Mucosa of rectum (tissue), 2 donors: ENCODE results near the gene CHMP1B.

ENCODE experiments used
- H3K27ac ChIP-seq, 2 donors: one replicate each; pipeline ENCODE4 v1.7.0; 2013; ENCODE audit warnings: inconsistent platforms in 2 of 2, low read depth in 2 of 2, low read length in 2 of 2
- H3K27me3 ChIP-seq, 2 donors: one replicate each; pipeline ENCODE4 v1.7.0; 2013; ENCODE audit warnings: low read length in 2 of 2; ENCODE audit not compliant: control insufficient read depth in 2 of 2, insufficient read depth in 2 of 2
- H3K36me3 ChIP-seq, 2 donors: one replicate each; pipeline ENCODE4 v1.7.0; 2013; ENCODE audit warnings: low read length in 2 of 2; ENCODE audit not compliant: control insufficient read depth in 2 of 2, insufficient read depth in 2 of 2
- H3K4me1 ChIP-seq, 2 donors: one replicate each; pipeline ENCODE4 v1.7.0; 2013; ENCODE audit warnings: low read length in 2 of 2, mild to moderate bottlenecking in 1 of 2; ENCODE audit not compliant: control insufficient read depth in 2 of 2, insufficient read depth in 2 of 2
- H3K4me3 ChIP-seq, 2 donors: one replicate each; pipeline ENCODE4 v1.7.0; 2013; ENCODE audit warnings: low read length in 2 of 2
- H3K9ac ChIP-seq, 2 donors: one replicate each; pipeline ENCODE4 v1.7.0; 2013; ENCODE audit warnings: low read length in 2 of 2, low read depth in 1 of 2, mild to moderate bottlenecking in 1 of 2
- H3K9me3 ChIP-seq, 2 donors: one replicate each; pipeline ENCODE4 v1.7.0; 2013; ENCODE audit warnings: low read length in 2 of 2; ENCODE audit not compliant: control insufficient read depth in 2 of 2
- donor health status: healthy.
- donor health status: Normal muscosa, but diverticular disease.

CHMP1B gene

GRCh38 chr18:11882636-11883035, 31.4 kb downstream of the CHMP1B start:
- Histone ChIP-seq H3K36me3 (peaks cover 25 to 27% of the 10 kb centered on the region in 2 donors), H3K27ac (peak overlapping the region in 1 of 2 donors; percentile 9)

GRCh38 chr18:11883153-11883552, 31.9 kb downstream of the CHMP1B start:
- no peak overlapping the region for H3K9ac ChIP-seq
- H3K27me3 ChIP-seq = no peaks in the 10 kb centered on the region
- H3K27ac ChIP-seq = peak overlapping the region in 1 of 2 donors; percentile 9
- H3K4me3 ChIP-seq = no peak overlapping the region
- peaks cover 25 to 29% of the 10 kb centered on the region in 2 donors for H3K36me3 ChIP-seq
- no peaks in the 10 kb centered on the region for H3K9me3 ChIP-seq
- peaks cover 22 to 33% of the 10 kb centered on the region in 2 donors for H3K4me1 ChIP-seq

More at GRCh38 chr18:11882636-11883035, 31.4 kb downstream of the CHMP1B start:
- no peak overlapping the region for H3K9ac ChIP-seq
- H3K4me3 ChIP-seq = no peak overlapping the region
- no peaks in the 10 kb centered on the region for H3K9me3 ChIP-seq
- no peaks in the 10 kb centered on the region for H3K27me3 ChIP-seq
- H3K4me1 ChIP-seq = peaks cover 18 to 28% of the 10 kb centered on the region in 2 donors

- no peaks in the 10 kb centered on the region for H3K27me3 ChIP-seq
- H3K4me3 ChIP-seq = no peak overlapping the region
- H3K9ac ChIP-seq = no peak overlapping the region
- peak overlapping the region; percentile 53 to 61 for H3K27ac ChIP-seq
- H3K9me3 ChIP-seq = no peaks in the 10 kb centered on the region
- H3K36me3 ChIP-seq = peaks cover 25 to 37% of the 10 kb centered on the region in 2 donors
- H3K4me1 ChIP-seq = peaks cover 22 to 36% of the 10 kb centered on the region in 2 donors
These were observed 33.3 kb downstream of the CHMP1B start for GRCh38 chr18:11884396-11885030.

DNA sequence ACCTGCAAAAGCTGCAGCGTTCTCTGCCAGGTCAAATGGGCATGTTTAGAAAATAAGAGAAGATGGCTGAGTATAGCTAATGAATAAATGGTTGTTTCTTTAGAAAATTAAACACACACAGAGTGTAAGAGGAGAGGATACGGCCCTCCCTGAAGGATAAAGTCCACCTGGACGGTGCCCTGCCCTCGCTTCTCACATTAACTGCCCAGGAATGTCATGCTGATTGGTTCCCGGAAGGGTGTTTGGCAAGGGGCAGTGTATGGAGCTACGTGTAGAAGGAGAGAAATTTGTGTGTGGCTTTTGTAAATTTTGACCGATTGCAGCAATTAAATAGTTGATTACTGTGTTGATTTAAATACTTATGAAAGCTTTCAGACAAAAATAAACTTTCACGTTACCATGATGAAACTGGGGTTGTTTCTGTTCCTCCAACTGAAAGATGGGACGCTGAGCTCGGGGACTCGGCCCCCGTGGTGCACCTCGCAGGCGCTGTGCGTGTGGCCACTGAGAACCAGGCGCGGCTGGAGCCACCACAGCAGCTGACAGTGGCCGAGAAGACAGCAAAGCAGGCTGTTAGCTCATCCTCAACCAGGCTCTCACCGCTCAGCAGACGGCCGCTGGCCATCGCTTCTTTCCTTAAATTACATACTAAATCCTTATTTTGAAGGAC, 34.2 kb downstream of the CHMP1B start:
- Histone ChIP-seq H3K4me1 (peaks cover 22 to 36% of the 10 kb centered on the region in 2 donors), H3K36me3 (peaks cover 25 to 37% of the 10 kb centered on the region in 2 donors), H3K27ac (peak overlapping the region; percentile 53 to 61), H3K9me3 (no peaks in the 10 kb centered on the region), H3K27me3 (no peaks in the 10 kb centered on the region), H3K9ac (no peak overlapping the region), H3K4me3 (peak overlapping the region in 1 of 2 donors; percentile 26)

DNA sequence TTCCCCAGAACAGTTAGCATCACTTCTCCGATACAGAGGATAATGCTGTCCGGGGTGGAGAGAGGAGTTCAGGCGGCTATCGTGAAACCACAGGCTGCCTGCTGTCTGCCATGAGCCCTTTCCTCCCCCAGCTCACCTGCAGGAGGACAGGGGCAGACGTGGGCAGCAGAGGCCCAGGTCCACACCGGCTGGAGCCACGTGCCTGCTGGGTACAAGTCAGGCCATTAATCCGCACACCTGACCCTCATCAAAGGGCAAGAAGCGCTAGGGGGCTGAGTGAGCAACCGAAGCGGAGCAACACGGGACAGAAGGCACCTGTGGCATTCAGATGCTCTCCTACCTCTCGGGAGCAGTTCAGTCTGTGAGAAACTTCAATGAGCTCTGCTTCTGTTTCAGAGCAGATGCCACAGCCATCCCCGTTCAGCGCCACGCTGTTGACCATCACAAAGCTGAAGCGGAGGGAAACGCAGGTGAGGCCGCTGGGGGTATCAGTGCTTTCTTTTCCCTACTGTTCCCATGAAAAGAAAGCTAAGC, 35.4 kb downstream of the CHMP1B start:
- H3K9me3 ChIP-seq = no peaks in the 10 kb centered on the region
- H3K36me3 ChIP-seq = peaks cover 19 to 35% of the 10 kb centered on the region in 2 donors
- H3K4me3 ChIP-seq = no peak overlapping the region
- peak overlapping the region in 1 of 2 donors; percentile 27 for H3K27ac ChIP-seq
- no peak overlapping the region for H3K9ac ChIP-seq
- H3K4me1 ChIP-seq = peaks cover 22 to 36% of the 10 kb centered on the region in 2 donors
- no peaks in the 10 kb centered on the region for H3K27me3 ChIP-seq

- H3K36me3 ChIP-seq = peaks cover 16 to 37% of the 10 kb centered on the region in 2 donors
- no peaks in the 10 kb centered on the region for H3K27me3 ChIP-seq
- H3K4me1 ChIP-seq = peaks cover 22 to 36% of the 10 kb centered on the region in 2 donors
- H3K9ac ChIP-seq = peak overlapping the region in 1 of 2 donors; percentile 23
- H3K4me3 ChIP-seq = no peak overlapping the region
- H3K9me3 ChIP-seq = no peaks in the 10 kb centered on the region
- peak overlapping the region; percentile 59 to 63 for H3K27ac ChIP-seq
These were observed 36.3 kb downstream of the CHMP1B start for GRCh38 chr18:11887328-11888128.

DNA sequence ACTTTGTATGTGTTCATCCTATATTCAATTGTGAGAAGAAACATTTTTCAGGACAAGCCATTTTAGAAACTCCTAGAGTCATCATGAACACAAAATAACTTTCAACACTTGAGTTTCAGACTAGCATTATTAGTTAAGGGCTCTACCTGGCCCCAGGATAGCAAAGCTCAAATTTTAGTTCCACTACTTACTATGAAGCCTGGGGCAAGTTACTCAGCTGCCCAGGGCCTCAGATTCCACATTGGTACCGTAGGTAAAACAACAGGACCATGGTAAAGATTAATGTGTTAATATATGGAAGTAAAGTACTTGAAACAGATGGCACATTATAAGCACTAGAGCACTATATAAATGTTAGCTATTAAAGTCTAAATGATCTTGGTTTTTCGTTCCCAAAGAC, 37.5 kb downstream of the CHMP1B start:
- H3K9ac ChIP-seq = no peak overlapping the region
- H3K27me3 ChIP-seq = no peaks in the 10 kb centered on the region
- no peaks in the 10 kb centered on the region for H3K9me3 ChIP-seq
- peaks cover 19 to 42% of the 10 kb centered on the region in 2 donors for H3K36me3 ChIP-seq
- H3K4me1 ChIP-seq = peaks cover 22 to 36% of the 10 kb centered on the region in 2 donors
- no peak overlapping the region for H3K27ac ChIP-seq
- H3K4me3 ChIP-seq = no peak overlapping the region

GRCh38 chr18:11889284-11889683, 38.1 kb downstream of the CHMP1B start:
- Histone ChIP-seq H3K9me3 (no peaks in the 10 kb centered on the region), H3K36me3 (peaks cover 18 to 42% of the 10 kb centered on the region in 2 donors), H3K4me1 (peaks cover 22 to 36% of the 10 kb centered on the region in 2 donors), H3K9ac (no peak overlapping the region), H3K4me3 (no peak overlapping the region), H3K27ac (no peak overlapping the region), H3K27me3 (no peaks in the 10 kb centered on the region)

DNA sequence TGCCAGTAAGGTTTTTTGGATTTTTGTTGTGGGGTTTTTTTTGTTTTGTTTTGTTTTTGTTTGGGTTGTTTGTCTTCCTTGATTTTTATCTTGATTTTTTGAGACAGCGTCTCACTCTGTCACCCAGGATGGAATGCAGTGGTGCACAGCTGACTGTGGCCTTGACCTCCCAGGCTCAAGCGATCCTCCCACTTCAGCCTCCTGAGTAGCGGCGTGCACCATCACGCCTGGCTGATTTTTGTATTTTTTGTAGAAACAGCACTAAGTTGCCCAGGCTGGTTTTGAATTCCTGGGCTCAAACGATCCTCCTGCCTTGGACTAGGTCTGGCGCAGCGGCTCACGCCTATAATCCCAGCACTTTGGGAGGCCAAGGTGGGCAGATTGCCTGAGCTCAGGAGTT, 40.5 kb downstream of the CHMP1B start:
- peaks cover 10 to 36% of the 10 kb centered on the region in 2 donors for H3K36me3 ChIP-seq
- peaks cover 8 to 16% of the 10 kb centered on the region in 2 donors for H3K4me1 ChIP-seq
- H3K4me3 ChIP-seq = no peak overlapping the region
- H3K27me3 ChIP-seq = no peaks in the 10 kb centered on the region
- no peak overlapping the region for H3K27ac ChIP-seq
- no peak overlapping the region for H3K9ac ChIP-seq
- no peaks in the 10 kb centered on the region for H3K9me3 ChIP-seq
